ENCODE results near the gene KCNH5.
"Not testable (repeated sequence)": the region's sequence is repeated elsewhere in the genome, so short reads cannot be mapped to it uniquely, and the experiment has no call there.

The KCNH5 gene

GRCh38 chr14:62894736-62895135 is 150.5 kb downstream of the KCNH5 start:
- no peak overlapping the region for H3K4me3 ChIP-seq (ENCODE audit: low read depth, low read length)

- H3K4me3 ChIP-seq (ENCODE audit: low read depth, low read length) = no peak overlapping the region
These were observed 155.9 kb downstream of the KCNH5 start for GRCh38 chr14:62889364-62889763.

GRCh38 chr14:62886461-62886860 is 158.8 kb downstream of the KCNH5 start:
- H3K4me3 ChIP-seq (ENCODE audit: low read depth, low read length) = no peak overlapping the region

GRCh38 chr14:62885451-62885850 is 159.8 kb downstream of the KCNH5 start:
- no peak overlapping the region for H3K4me3 ChIP-seq (ENCODE audit: low read depth, low read length)

GRCh38 chr14:62882967-62883366 is 162.3 kb downstream of the KCNH5 start:
- H3K4me3 ChIP-seq (ENCODE audit: low read depth, low read length) = no peak overlapping the region

- no peak overlapping the region for H3K4me3 ChIP-seq (ENCODE audit: low read depth, low read length)
These were observed 178.9 kb downstream of the KCNH5 start for GRCh38 chr14:62866376-62866775.

- H3K4me3 ChIP-seq (ENCODE audit: low read depth, low read length) = no peak overlapping the region
These were observed 180.7 kb downstream of the KCNH5 start for GRCh38 chr14:62864588-62864987.

DNA sequence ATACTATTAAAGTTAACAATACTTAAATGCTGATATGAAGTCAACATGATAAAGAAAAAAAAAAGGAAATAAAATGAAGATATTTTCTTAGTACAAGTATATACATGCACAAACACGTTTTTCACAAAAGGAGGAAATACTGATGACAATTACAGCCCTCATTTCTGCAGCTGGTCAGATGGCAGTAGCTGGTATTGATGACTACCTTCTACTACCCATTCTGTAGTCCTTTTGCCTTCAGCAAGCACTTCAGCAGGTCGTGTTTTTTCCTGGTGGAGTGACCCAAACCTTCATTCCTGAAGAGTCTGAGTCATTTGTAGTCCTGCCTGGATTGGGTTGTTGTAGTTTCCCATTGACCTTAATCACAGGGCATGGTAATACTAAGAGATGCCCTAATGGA is 187.2 kb downstream of the KCNH5 start:
- not testable (repeated sequence) for H3K4me3 ChIP-seq (ENCODE audit: low read depth, low read length)

DNA sequence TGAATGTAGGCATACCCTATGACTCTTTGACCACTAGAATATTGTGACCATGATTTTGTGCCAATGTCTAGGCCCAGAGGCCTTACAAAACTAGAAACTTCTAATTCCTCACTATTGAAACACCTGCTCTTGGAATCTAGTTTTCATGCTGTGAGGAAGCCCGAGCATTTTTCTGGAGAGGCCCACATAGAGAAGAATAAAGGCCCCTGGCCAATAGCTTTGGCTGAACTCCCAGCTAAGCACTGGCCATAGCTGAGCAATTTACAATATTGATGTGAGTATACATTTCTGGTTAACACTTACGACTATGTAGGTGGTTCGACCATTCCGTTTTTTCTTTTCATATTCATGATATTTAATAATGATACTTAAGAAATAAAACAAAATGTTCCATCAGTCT is 190.3 kb downstream of the KCNH5 start:
- no peak overlapping the region for H3K4me3 ChIP-seq (ENCODE audit: low read depth, low read length)

- H3K4me3 ChIP-seq (ENCODE audit: low read depth, low read length) = no peak overlapping the region
These were observed 198.1 kb downstream of the KCNH5 start for GRCh38 chr14:62847168-62847567.

GRCh38 chr14:62844546-62844945 is 200.7 kb downstream of the KCNH5 start:
- H3K4me3 ChIP-seq (ENCODE audit: low read depth, low read length) = no peak overlapping the region

DNA sequence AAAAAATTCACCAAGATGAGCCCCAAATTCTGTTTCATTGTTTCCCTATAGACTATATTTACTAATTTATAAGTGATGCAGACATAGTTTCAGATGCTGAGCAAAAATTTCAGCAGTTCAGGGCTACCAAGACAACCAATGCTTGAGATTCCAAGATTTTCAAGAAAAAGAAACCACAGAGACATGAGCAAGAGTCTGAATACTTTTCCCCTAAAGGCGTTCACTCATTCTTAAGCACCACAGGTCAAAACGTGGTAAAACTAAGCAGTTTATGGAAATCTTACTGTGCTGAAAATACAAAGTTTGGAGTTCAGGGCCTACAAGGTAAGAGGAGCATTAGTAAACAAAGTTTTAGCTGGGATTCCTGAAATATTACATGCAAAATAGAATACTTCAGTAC is 221.2 kb downstream of the KCNH5 start:
- H3K4me3 ChIP-seq (ENCODE audit: low read depth, low read length) = no peak overlapping the region

DNA sequence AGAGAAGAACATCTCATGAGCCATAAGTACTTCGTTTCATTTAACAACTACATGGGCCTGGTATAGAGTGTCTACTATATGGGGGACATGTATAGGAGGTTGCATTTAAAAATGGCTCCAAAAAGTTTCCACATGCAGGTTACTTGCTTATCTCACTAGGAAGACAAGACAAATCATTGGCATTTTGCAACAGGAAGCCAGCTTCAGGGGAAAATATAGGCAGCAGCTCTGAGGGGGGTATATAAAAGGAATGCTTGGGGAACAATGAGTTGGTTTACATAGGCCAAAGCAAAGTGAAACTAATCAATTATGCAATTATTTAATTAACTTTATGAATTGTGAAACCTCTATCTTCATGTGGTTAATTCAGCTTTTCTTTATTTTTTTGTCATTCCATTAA is 225.3 kb downstream of the KCNH5 start:
- no peak overlapping the region for H3K4me3 ChIP-seq (ENCODE audit: low read depth, low read length)

GRCh38 chr14:62807636-62808035 is 237.6 kb downstream of the KCNH5 start:
- no peak overlapping the region for H3K4me3 ChIP-seq (ENCODE audit: low read depth, low read length)

DNA sequence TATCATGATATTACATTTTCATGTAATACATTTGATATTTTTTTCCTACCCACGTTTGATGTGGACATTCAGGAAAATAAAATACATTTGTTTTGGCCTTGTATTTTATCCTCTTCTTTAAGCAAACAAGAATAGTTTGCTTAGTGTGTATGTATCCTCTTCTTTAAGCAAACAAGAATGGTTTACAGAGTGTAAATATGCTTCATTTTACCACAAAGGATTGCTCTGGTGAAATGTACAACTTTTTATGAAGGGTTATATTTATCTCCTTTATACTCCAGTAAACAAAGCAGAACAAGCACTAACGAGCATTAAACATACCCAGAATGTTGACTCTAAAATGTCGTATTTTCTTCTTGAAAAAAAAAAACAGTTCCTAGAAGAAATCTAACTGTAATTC is 244.7 kb downstream of the KCNH5 start:
- no peak overlapping the region for H3K4me3 ChIP-seq (ENCODE audit: low read depth, low read length)

- no peak overlapping the region for H3K4me3 ChIP-seq (ENCODE audit: low read depth, low read length)
These were observed 248.8 kb downstream of the KCNH5 start for GRCh38 chr14:62796431-62796830.

DNA sequence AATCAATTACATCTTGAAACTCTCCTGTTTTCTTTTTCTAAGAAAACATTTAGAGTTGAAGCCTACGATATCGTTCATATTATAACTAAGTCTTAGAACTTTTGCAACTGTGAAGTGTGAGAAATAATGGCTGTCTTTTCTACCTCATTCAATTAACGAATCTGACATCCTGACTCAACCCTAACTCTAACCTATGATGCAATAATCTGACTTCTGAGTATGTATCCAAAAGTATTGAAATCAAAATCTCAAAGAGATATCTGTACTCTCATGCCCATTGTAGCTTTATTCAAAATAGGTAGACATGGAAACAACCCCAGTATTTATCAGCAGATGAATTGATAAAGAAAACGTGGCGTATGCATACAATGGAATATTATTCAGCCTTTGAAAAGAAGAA is 252.7 kb downstream of the KCNH5 start:
- H3K4me3 ChIP-seq (ENCODE audit: low read depth, low read length) = no peak overlapping the region

DNA sequence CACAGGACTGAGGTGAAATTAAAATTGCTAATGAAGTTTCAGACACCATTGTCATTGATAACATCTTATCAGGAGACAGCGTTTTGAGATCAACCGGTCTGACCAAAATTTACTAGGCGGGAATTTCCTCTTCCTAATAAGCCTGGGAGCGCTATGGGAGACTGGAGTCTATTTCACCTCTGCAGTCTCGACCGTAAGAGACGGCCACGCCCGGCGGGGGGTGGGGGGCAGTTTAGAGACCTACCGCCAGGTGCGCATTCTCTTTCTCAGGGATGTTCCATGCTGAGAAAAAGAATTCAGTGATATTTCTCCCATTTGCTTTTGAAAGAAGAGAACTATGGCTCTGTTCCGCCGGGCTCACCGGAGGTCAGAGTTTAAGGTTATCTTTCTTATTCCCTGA is 263.9 kb downstream of the KCNH5 start:
- H3K4me3 ChIP-seq (ENCODE audit: low read depth, low read length) = not testable (repeated sequence)

DNA sequence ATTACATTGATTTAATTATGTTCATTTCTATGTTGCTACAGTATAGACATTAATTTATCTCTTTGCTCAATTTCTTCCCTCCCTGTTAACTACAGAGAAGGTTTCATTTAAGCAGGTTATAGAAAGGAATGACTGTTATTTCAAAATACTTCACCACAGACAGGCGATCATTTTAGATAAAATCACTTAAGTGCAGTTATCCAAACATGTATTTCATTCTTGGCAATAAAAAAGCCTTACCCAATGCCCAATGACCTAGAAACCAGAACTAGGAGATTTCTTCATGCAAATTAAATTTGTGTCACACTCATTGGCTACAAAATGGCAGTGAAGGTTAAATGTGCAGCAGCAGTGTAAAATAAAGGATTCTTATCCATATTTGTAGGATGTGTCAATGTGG is 266.4 kb downstream of the KCNH5 start:
- no peak overlapping the region for H3K4me3 ChIP-seq (ENCODE audit: low read depth, low read length)

DNA sequence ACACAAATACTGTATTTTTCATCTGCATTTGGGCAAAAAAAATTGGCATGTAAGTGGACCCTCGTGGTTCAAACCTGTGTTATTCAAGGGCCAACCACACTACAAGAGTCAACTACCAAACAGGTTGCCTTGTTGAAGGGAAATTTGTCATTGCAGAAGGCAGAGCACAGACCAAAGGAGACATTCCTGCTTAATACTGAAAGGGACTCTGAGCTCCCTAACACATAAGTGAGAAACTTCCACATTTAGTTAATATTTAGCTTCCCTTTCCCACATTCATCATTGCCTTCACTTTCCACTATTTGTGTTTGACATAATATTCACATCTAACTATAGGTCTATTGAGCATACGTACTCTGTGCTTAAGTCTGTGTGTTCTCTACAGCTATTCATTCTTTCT is 266.9 kb downstream of the KCNH5 start:
- no peak overlapping the region for H3K4me3 ChIP-seq (ENCODE audit: low read depth, low read length)

- no peak overlapping the region for H3K4me3 ChIP-seq (ENCODE audit: low read depth, low read length)
These were observed 267.7 kb downstream of the KCNH5 start for GRCh38 chr14:62777510-62777909.

- H3K4me3 ChIP-seq (ENCODE audit: low read depth, low read length) = no peak overlapping the region
These were observed 269.0 kb downstream of the KCNH5 start for GRCh38 chr14:62776300-62776699.

DNA sequence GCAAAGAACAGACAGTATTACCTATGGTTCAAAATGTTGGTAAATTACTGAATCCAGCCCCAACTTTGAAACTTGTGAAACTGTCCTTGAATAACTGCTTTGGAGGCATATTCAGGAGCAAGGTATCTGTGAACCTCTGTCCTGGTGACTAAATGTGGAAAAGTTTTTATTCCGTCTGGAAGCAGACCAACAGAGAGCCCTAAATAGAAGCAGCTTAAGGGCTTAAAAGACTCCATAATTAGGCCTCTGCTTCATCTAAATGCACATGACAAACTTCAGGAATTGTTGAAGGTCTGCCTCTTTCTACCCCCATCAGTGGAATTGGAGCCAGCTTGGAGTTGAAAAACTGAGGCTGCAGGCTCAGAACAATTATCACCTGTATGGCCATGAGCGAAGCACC is 276.5 kb downstream of the KCNH5 start:
- no peak overlapping the region for H3K4me3 ChIP-seq (ENCODE audit: low read depth, low read length)

- H3K4me3 ChIP-seq (ENCODE audit: low read depth, low read length) = no peak overlapping the region
These were observed 281.3 kb downstream of the KCNH5 start for GRCh38 chr14:62763951-62764350.

Measured in iPS-11a (cell line).